Jurkat, Clone E6-1 (cell line): Measurements from ENCODE around the gene SLC25A53.
"Not testable (repeated sequence)": the region's sequence is repeated elsewhere in the genome, so short reads cannot be mapped to it uniquely, and the experiment has no call there.

Experiments used
- DNase-seq: peaks from one replicate; pipeline ENCODE4 v3.0.0-alpha.2; 2011; ENCODE audit warnings: low read depth, low spot score
- H3K4me3 ChIP-seq: 2 replicates; pipeline ENCODE4 v1.5.1; 2011; ENCODE audit warnings: mild to moderate bottlenecking, low read length, control low read depth, moderate library complexity

Gene SLC25A53

GRCh38 chrX:104136241-104137019 lies 20.4 kb downstream of the SLC25A53 start:
- H3K4me3 ChIP-seq: no peak overlapping the region
- DNase-seq: peak; percentile 69

GRCh38 chrX:104135677-104136076 lies 21.1 kb downstream of the SLC25A53 start:
- no peak overlapping the region for H3K4me3 ChIP-seq
- no peak for DNase-seq

- no peak for DNase-seq
- H3K4me3 ChIP-seq: no peak overlapping the region
These were observed 22.1 kb downstream of the SLC25A53 start for GRCh38 chrX:104134583-104135261.

GRCh38 chrX:104130808-104131207 lies 26.0 kb downstream of the SLC25A53 start:
- no peak overlapping the region for H3K4me3 ChIP-seq
- no peak for DNase-seq

DNA sequence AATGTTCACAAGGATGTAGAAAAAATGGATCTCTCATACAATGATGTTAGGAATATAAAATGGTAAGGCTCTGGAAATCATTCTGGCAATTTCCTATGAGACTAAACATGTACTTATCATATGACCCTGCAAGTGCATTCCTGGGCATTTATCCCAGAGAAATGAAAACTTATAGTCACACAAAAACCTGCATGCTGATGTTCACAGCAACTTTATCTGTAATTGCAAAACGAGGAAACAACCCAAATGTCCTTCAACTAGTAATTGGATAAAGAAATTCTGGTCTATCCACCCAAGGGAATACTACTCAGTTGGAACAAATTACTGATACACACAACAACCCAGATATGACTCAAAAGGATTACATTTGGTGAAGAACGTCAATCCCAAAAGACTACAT lies 30.0 kb downstream of the SLC25A53 start:
- no peak for DNase-seq
- no peak overlapping the region for H3K4me3 ChIP-seq

DNA sequence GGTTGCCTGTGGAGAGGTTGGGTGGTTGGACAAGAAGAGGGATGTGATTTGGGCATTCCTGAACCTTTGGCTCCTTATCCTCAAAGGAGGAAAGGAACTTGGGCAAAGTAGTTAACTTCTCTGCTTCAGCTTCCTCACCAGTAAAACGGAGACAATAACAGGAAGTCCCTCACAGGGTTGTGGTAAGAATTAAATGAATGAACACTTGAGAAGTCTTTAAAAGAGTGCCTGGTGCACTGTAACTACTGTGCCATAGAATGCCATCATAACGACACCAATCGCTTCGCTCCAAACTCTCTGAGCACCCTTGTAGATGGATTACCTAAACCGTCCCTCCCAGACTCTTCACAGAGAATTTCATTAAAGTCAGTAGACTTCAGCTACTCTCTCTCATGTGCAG lies 34.0 kb downstream of the SLC25A53 start:
- no peak overlapping the region for H3K4me3 ChIP-seq
- DNase-seq: peak; percentile 21

DNA sequence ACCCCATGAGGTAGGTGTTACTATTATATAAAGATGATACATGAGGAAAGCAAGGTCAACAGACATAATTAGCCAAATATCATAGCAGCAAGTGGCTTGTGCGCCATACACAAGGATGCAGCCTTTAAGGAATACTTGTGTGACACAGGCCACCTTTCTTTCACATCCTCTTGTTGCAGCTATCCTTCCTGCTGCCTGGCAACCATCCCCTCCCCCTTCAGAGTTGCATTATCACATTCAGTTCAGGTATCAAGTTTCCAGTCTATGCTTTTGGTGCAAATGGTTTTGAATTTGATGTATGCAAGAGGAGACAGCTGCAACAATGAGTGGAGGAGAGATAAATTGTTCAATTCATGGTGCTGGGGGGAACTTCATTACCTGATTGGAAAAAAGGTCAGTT lies 38.0 kb downstream of the SLC25A53 start:
- no peak for DNase-seq
- H3K4me3 ChIP-seq: no peak overlapping the region

DNA sequence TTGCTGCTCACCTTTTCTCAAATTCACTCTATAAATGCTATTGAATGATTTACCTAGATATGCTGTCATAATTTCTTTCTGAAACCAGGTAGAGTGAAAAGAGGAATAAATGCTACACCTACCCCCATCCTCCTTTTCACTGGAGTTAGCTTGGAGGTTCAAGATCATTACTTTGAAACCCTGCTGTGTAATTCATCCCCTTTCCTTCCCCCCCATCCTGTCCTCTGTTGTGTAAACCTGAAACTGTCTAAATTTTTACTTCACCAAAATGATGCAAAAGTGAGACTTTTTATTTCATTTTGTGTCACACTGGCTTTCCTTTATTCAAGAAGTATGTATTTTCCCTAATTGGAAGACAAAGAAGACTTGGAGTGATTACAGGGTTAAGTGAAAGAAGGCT lies 39.0 kb downstream of the SLC25A53 start:
- H3K4me3 ChIP-seq: no peak overlapping the region
- DNase-seq: no peak

GRCh38 chrX:104113222-104113965 lies 43.4 kb downstream of the SLC25A53 start:
- H3K4me3 ChIP-seq: peak overlapping the region; percentile 42
- DNase-seq: peak; percentile 36

GRCh38 chrX:104112326-104112951 lies 44.4 kb downstream of the SLC25A53 start, which contains the start of gene ZCCHC18:
Gene ZCCHC18, plus strand, starts transcription at chrX:104112523. Its CDS starts 1,589 bp downstream, at chrX:104114112.
- DNase-seq: no peak

GRCh38 chrX:104110491-104111240 lies 46.1 kb downstream of the SLC25A53 start:
- not testable (repeated sequence) for DNase-seq, H3K4me3 ChIP-seq

More at GRCh38 chrX:104112326-104112951, 44.4 kb downstream of the SLC25A53 start, which contains the start of gene ZCCHC18:
- peak within 1 kb of the TSS; percentile 42 for H3K4me3 ChIP-seq

GRCh38 chrX:104108955-104109354 lies 47.9 kb downstream of the SLC25A53 start:
- DNase-seq: no peak
- H3K4me3 ChIP-seq: no peak overlapping the region

DNA sequence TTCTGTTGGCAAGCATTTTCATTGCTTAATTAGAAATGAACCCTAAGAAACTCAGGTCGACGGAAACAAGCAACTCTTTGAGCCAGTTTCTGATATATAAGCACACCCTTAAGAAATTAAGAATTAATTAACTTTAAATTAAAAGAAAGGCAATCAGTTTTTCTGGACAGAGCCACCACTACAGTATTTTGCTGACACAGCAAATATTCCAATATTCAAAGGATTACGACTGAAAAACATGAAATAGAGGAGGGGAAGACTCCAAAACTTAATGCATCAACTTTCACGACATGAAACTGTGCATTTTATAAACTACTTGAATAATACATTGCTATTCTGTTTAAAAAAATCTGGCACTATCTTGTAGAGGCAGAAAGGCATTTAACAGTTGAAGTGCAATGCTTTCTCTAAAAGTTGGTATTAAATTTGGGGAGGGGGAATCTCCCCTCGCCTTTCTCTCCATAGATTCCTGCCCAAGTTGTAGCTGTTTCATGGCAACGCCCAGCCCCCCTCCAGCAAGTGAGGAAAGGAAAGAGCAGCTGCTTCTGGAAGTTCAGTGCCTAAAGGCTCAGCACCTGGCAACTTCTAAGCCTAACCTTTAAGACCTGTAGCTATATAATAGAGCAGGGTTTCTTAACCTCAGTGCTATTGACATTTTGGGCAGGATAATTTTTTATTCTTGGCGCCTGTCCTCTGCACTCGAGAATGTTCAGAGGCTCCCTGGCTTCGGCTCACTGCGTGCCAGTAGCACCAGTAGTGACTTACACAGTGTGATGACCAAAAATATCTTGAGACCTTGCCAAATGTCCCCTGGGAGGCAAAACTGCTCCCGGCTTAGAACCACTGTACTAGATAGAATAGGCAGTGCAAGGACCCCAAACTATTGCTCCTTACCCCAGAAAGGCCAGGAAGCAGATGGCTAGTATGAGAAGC lies 51.2 kb downstream of the SLC25A53 start:
- H3K4me3 ChIP-seq: no peak overlapping the region
- no peak for DNase-seq

DNA sequence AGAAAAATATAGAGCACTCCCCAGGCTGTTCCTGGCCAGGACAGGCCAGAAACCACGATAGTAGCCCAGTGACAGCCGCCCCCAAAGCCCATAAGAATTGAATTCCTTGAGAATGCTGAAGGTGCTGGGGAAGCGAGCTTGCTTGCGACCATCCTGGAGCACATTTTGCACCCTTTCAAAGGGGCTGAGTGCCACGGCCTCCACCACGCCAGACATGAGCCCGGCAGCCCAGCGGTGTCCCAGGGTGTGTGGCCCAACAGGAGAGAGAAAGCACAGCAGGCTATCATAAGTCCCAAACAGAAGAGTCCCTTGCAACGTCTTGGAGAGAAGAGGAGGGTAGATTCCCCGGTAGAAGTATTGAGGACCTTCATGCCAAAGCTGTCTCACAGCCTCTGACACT lies 52.1 kb downstream of the SLC25A53 start:
- H3K4me3 ChIP-seq: no peak overlapping the region
- DNase-seq: no peak

- no peak for DNase-seq
- H3K4me3 ChIP-seq: no peak overlapping the region
These were observed 57.9 kb downstream of the SLC25A53 start for GRCh38 chrX:104098919-104099318.

- peak; percentile 58 for DNase-seq
- H3K4me3 ChIP-seq: no peak overlapping the region
These were observed 58.5 kb downstream of the SLC25A53 start for GRCh38 chrX:104098151-104098808.

DNA sequence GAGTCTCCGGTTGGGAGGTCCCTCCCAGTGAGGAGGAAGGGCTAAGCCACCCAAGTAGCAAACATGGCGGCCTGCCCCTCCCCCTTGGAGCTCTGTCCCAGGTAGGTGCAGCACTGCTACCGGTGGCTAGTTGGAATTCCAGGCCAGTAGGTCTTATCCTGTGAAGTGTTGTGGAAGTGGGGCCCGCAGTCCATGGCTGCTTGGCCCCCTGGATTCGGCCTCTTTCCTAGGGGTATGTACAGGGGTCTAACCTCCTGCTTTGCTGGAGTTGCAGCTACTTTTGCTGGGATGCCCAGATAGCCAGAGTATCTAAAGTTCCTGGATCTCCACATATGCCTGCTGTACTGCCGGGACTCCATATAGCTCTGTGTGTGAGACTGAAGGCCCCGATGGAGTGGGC lies 70.9 kb downstream of the SLC25A53 start:
- DNase-seq: no peak
- H3K4me3 ChIP-seq: no peak overlapping the region
